Hepatocyte (in vitro differentiated cells): ENCODE measurements around the gene MLLT1.

Experiments
- EZH2 ChIP-seq: fragments of 200-600 bp; sonication (generic); IDR thresholded peaks from 2 replicates; pipeline ENCODE4 v1.6.1; 2016; ENCODE audit warnings: antibody characterized with exemption, mild to moderate bottlenecking, borderline replicate concordance
- TF ChIP-seq, protein P1 (sequence below): fragments of 200-600 bp; sonication (generic); IDR thresholded peaks from 2 replicates; pipeline ENCODE4 v1.5.1; 2016; ENCODE audit warnings: antibody characterized with exemption, mild to moderate bottlenecking; ENCODE audit not compliant: poor library complexity

DNA sequence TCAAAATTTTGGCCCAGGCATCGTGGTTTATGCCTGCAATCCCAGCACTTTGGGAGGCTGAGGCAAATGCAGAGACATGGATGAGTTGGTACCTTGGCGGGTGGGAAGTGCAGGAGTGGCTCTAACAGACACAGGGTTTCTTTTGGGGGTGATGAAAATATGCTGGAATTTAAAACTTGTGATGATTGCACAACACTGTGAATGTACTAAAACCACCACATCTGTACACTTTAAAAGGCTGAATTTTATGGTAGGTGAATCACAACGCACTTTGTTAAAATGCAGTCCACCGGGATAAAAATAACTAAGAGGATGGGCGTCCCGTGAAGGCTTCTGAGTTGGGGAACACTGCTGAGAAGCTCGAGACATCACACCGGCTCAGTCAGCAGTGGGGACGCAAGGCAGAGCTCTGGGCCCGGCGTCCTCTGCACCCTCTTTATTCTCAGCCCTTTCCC is 47.1 kb downstream of the MLLT1 start:
- TF ChIP-seq, protein P1, sequence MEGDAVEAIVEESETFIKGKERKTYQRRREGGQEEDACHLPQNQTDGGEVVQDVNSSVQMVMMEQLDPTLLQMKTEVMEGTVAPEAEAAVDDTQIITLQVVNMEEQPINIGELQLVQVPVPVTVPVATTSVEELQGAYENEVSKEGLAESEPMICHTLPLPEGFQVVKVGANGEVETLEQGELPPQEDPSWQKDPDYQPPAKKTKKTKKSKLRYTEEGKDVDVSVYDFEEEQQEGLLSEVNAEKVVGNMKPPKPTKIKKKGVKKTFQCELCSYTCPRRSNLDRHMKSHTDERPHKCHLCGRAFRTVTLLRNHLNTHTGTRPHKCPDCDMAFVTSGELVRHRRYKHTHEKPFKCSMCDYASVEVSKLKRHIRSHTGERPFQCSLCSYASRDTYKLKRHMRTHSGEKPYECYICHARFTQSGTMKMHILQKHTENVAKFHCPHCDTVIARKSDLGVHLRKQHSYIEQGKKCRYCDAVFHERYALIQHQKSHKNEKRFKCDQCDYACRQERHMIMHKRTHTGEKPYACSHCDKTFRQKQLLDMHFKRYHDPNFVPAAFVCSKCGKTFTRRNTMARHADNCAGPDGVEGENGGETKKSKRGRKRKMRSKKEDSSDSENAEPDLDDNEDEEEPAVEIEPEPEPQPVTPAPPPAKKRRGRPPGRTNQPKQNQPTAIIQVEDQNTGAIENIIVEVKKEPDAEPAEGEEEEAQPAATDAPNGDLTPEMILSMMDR, result no peak
- no peak for TF ChIP-seq EZH2
